ENCODE measurements around the gene SP110. TPM values are rescaled to one million over a fixed set of nuclear protein-coding genes. Genes with fewer than 3 reads are reported as not detected.

The SP110 gene
- total RNA-seq, 1 experiment from 2014 or later, result 3.5 TPM

DNA sequence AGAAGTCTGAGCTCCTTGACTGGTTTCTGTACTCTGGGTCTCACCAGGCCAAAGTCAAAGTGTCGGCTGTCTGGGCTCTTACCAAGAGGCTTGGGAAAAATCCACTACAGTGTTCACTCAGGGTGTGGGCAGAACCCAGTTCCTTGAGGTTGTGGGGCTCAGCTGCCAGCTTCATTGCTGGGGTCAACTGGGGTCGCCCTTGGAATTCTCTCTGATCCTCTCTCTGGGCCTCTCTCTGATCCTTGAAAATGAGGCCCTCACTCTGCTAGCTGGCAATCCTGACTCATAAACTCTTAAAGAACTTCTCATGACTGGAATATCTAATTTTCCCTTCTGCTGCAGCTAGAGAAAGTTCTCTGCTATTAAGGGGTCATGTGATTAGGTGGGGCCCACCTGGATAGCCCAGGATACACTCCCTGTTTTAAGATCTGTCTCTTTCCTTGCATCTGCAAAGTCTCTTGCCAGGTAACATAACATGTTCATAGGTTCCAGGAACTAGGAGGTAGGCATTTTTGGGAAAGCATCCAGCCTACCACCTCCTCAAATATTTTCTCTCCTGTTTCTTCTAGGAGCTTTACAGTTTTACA lies 66.3 kb downstream of the SP110 start:
- no peak for ATAC-seq
- no peak for DNase-seq
- Histone ChIP-seq H3K9ac (ENCODE audit: low read length) (no peak overlapping the region), H3K9me3 (ENCODE audit: low read length) (no peaks in the 10 kb centered on the region), H3K4me3 (ENCODE audit: low read length) (no peak overlapping the region), H3K9me2 (replicated peaks; ENCODE audit: low read length) (no peaks in the 10 kb centered on the region), H3F3A (ENCODE audit: low read length, unreplicated experiment) (no peaks in the 10 kb centered on the region), H3K79me2 (ENCODE audit: low read length) (no peaks in the 10 kb centered on the region), H3K27ac (ENCODE audit: low read length) (no peak overlapping the region), H4K20me1 (ENCODE audit: low read length) (no peaks in the 10 kb centered on the region), H2AFZ (ENCODE audit: low read length) (no peak overlapping the region), H3K36me3 (ENCODE audit: low read depth, low read length) (no peaks in the 10 kb centered on the region), H3K27me3 (ENCODE audit: low read length) (no peaks in the 10 kb centered on the region), H3K4me1 (ENCODE audit: insufficient read depth, low read length) (no peaks in the 10 kb centered on the region), H3K4me2 (ENCODE audit: low read length) (no peak overlapping the region)
- no peak for TF ChIP-seq EZH2phosphoT487 (IDR thresholded peaks at IDR 0.05; ENCODE audit: borderline replicate concordance, low read length)
- no peak for TF ChIP-seq EZH2 (IDR thresholded peaks at IDR 0.05; ENCODE audit: low read length, unreplicated experiment)
- TF ChIP-seq, protein P1, sequence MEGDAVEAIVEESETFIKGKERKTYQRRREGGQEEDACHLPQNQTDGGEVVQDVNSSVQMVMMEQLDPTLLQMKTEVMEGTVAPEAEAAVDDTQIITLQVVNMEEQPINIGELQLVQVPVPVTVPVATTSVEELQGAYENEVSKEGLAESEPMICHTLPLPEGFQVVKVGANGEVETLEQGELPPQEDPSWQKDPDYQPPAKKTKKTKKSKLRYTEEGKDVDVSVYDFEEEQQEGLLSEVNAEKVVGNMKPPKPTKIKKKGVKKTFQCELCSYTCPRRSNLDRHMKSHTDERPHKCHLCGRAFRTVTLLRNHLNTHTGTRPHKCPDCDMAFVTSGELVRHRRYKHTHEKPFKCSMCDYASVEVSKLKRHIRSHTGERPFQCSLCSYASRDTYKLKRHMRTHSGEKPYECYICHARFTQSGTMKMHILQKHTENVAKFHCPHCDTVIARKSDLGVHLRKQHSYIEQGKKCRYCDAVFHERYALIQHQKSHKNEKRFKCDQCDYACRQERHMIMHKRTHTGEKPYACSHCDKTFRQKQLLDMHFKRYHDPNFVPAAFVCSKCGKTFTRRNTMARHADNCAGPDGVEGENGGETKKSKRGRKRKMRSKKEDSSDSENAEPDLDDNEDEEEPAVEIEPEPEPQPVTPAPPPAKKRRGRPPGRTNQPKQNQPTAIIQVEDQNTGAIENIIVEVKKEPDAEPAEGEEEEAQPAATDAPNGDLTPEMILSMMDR (conservative IDR thresholded peaks at IDR 0.05; ENCODE audit: low read depth, low read length), result no peak
- POLR2A ChIA-PET (ENCODE audit: unreplicated experiment), result no interaction called here
- intact Hi-C loops (cut with micrococcal nuclease), result no loop called here
- CTCF ChIA-PET, result interaction anchor here (0.6 kb wide), 1 partner anchor 276 kb away, joined by 3 read pairs; no protein-coding TSS in a partner anchor
- BruUV-seq (replicated peaks), result no TSS peak

DNA sequence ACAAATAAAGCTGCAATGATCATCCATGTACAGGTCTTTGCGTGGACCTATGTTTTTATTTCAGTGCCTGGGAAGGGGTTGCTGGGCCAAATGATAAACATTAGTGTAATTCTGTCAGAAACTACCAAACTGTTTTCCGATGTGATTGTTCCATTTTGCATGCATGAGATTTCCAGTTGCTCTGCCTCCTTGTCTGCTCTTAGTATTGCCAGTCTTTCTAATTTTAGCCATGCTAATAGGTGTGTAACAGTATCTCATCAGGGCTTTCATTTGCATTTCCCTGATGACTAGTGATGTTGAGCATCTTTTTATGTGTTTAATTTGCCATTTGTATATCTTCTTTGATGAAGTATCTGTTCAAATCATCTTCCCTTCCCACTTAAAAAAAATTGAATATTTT lies 67.5 kb downstream of the SP110 start:
- Histone ChIP-seq H3K4me3 (ENCODE audit: low read length) (no peak overlapping the region), H3K27me3 (ENCODE audit: low read length) (no peaks in the 10 kb centered on the region), H3F3A (ENCODE audit: low read length, unreplicated experiment) (no peaks in the 10 kb centered on the region), H4K20me1 (ENCODE audit: low read length) (no peaks in the 10 kb centered on the region), H3K4me1 (ENCODE audit: insufficient read depth, low read length) (no peaks in the 10 kb centered on the region), H3K79me2 (ENCODE audit: low read length) (no peaks in the 10 kb centered on the region), H3K9me2 (replicated peaks; ENCODE audit: low read length) (no peaks in the 10 kb centered on the region), H3K4me2 (ENCODE audit: low read length) (no peak overlapping the region), H3K9ac (ENCODE audit: low read length) (no peak overlapping the region), H3K9me3 (ENCODE audit: low read length) (no peaks in the 10 kb centered on the region), H3K27ac (ENCODE audit: low read length) (no peak overlapping the region), H3K36me3 (ENCODE audit: low read depth, low read length) (no peaks in the 10 kb centered on the region), H2AFZ (ENCODE audit: low read length) (no peak overlapping the region)
- ChIA-PET POLR2A (ENCODE audit: unreplicated experiment) (no interaction called here), CTCF (no interaction called here)
- no peak for ATAC-seq
- no TSS peak for BruUV-seq (replicated peaks)
- TF ChIP-seq EZH2phosphoT487 (IDR thresholded peaks at IDR 0.05; ENCODE audit: borderline replicate concordance, low read length) (no peak), EZH2 (IDR thresholded peaks at IDR 0.05; ENCODE audit: low read length, unreplicated experiment) (no peak)
- TF ChIP-seq, protein P1 (conservative IDR thresholded peaks at IDR 0.05; ENCODE audit: low read depth, low read length), result no peak
- intact Hi-C loops (cut with micrococcal nuclease), result no loop called here
- DNase-seq, result no peak

DNA sequence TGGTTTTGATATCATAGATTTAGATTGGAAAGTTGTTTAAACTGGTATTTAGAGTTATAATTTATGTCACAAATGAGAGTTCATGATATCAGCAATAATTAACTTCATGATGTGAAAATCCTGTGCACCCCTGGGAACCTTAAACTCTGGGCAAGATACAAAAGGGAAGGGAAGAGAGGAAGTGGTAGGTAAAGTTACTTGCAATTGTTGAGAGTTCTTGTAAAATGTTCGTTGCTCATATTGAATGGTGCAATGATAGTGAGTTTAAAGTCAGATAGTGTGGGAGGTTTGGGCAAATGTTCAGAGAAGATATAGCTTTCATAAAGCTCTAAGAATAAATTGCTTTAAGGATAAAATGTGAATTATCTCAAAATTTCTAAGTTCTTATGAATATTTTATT lies 75.4 kb downstream of the SP110 start:
- POLR2A ChIA-PET (ENCODE audit: unreplicated experiment), result no interaction called here
- Histone ChIP-seq H3K4me1 (ENCODE audit: insufficient read depth, low read length) (no peaks in the 10 kb centered on the region), H4K20me1 (ENCODE audit: low read length) (no peaks in the 10 kb centered on the region), H3F3A (ENCODE audit: low read length, unreplicated experiment) (no peaks in the 10 kb centered on the region), H3K9me2 (replicated peaks; ENCODE audit: low read length) (no peaks in the 10 kb centered on the region), H3K27me3 (ENCODE audit: low read length) (no peaks in the 10 kb centered on the region), H3K4me3 (ENCODE audit: low read length) (no peak overlapping the region), H3K36me3 (ENCODE audit: low read depth, low read length) (no peaks in the 10 kb centered on the region), H3K79me2 (ENCODE audit: low read length) (no peaks in the 10 kb centered on the region), H3K4me2 (ENCODE audit: low read length) (no peak overlapping the region), H3K9me3 (ENCODE audit: low read length) (no peaks in the 10 kb centered on the region), H2AFZ (ENCODE audit: low read length) (no peak overlapping the region), H3K9ac (ENCODE audit: low read length) (no peak overlapping the region), H3K27ac (ENCODE audit: low read length) (no peak overlapping the region)
- intact Hi-C loops (cut with micrococcal nuclease), result no loop called here
- no peak for ATAC-seq
- DNase-seq, result no peak
- TF ChIP-seq, protein P1 (conservative IDR thresholded peaks at IDR 0.05; ENCODE audit: low read depth, low read length), result no peak
- no peak for TF ChIP-seq EZH2phosphoT487 (IDR thresholded peaks at IDR 0.05; ENCODE audit: borderline replicate concordance, low read length)
- TF ChIP-seq EZH2 (IDR thresholded peaks at IDR 0.05; ENCODE audit: low read length, unreplicated experiment), result no peak
- BruUV-seq (replicated peaks), result no TSS peak
- CTCF ChIA-PET, result no interaction called here

All from PC-3 (cell line).